Endothelial cell of umbilical vein (primary cell): ENCODE measurements around the gene CCM2. TPM values are rescaled to one million over a fixed set of nuclear protein-coding genes. Genes with fewer than 3 reads are reported as not detected.

Experiments used
- BruUV-seq: library from RNA; stranded (reverse); fragments of 400-500 nt; replicated peaks from 2 replicates; lab custom pipeline; 2021; lab: Mats Ljungman, UMichigan
- CTCF ChIA-PET: fragments of 300-600, 350-600 bp; sonication (Branson Sonifier 250); formaldehyde crosslinking; loops from one replicate; lab custom pipeline; 2021; ENCODE audit warnings: antibody characterized with exemption, inconsistent platforms; lab: Charles Lee
- POLR2A ChIA-PET: fragments of 300-600, 350-600 bp; sonication (Branson Sonifier 250); formaldehyde crosslinking; loops from one replicate; lab custom pipeline; 2021; ENCODE audit warnings: antibody characterized with exemption, inconsistent platforms; lab: Charles Lee
- DNase-seq: peaks from one replicate; pipeline ENCODE4 v3.0.0-alpha.2; 2011; ENCODE audit warnings: low read depth, low spot score
- FAIRE-seq: peaks from 2 replicates; lab custom pipeline; 2011; peaks lifted over from hg19 to GRCh38; lab: Jason Lieb, UNC
- H2AFZ ChIP-seq: 2 replicates; pipeline ENCODE4 v1.6.0; 2012; ENCODE audit warnings: low read depth, low read length, control low read depth, inconsistent platforms
- H3K27ac ChIP-seq: 2 replicates; pipeline ENCODE4 v1.5.1; 2011; ENCODE audit warnings: low read depth, mild to moderate bottlenecking, control low read depth, low read length, moderate library complexity; ENCODE audit not compliant: insufficient read depth
- H3K27me3 ChIP-seq, 2 experiments: 2 replicates each; pipeline versions ENCODE4 v1.6.0 to v1.6.1; 2011; ENCODE audit warnings: low read length in 2 of 2, mixed read lengths in 1 of 2; ENCODE audit not compliant: control insufficient read depth in 2 of 2, insufficient read depth in 2 of 2
- H3K36me3 ChIP-seq, 2 experiments: 2 replicates in 1 of 2; 3 replicates in 1 of 2; pipeline ENCODE4 v1.5.1; 2011; ENCODE audit warnings: low read length in 2 of 2, mild to moderate bottlenecking in 1 of 2, moderate library complexity in 1 of 2; ENCODE audit not compliant: control insufficient read depth in 2 of 2, insufficient read depth in 2 of 2; ENCODE audit errors: extremely low read depth in 1 of 2
- H3K4me1 ChIP-seq: 3 replicates; pipeline ENCODE4 v1.5.1; 2011; ENCODE audit warnings: mild to moderate bottlenecking, low read length; ENCODE audit not compliant: control insufficient read depth, insufficient read depth; ENCODE audit errors: extremely low read depth
- H3K4me2 ChIP-seq: 2 replicates; pipeline ENCODE4 v1.6.1; 2011; ENCODE audit warnings: low read length, control low read depth, mixed read lengths; ENCODE audit not compliant: insufficient read depth
- H3K4me3 ChIP-seq, 3 experiments: fragments of 200-600 bp in 1 of 3; sonication (generic), shearing (Covaris generic) in 1 of 3; replicated peaks in 1 of 3; 2 replicates each; pipeline ENCODE4 v1.5.1; 2011 to 2016; ENCODE audit warnings: control low read depth in 3 of 3, low read length in 3 of 3, mild to moderate bottlenecking in 2 of 3, inconsistent platforms in 1 of 3, low read depth in 1 of 3, moderate library complexity in 1 of 3; ENCODE audit not compliant: insufficient read depth in 1 of 3
- H3K79me2 ChIP-seq: 2 replicates; pipeline ENCODE4 v1.6.0; 2012; ENCODE audit warnings: low read length, inconsistent platforms; ENCODE audit not compliant: control insufficient read depth, insufficient read depth
- H3K9ac ChIP-seq: replicated peaks from 2 replicates; pipeline ENCODE3; 2011; ENCODE audit warnings: low read length, control low read depth; ENCODE audit not compliant: insufficient read depth; ENCODE audit errors: extremely low read depth
- H3K9me1 ChIP-seq: replicated peaks from 3 replicates; pipeline ENCODE4 v1.6.0; 2011; ENCODE audit warnings: mild to moderate bottlenecking, low read length; ENCODE audit not compliant: control insufficient read depth, insufficient read depth; ENCODE audit errors: extremely low read depth
- H3K9me3 ChIP-seq: replicated peaks from 2 replicates; pipeline ENCODE4 v1.5.1; 2012; ENCODE audit warnings: low read length, inconsistent platforms; ENCODE audit not compliant: control insufficient read depth, insufficient read depth
- H4K20me1 ChIP-seq: replicated peaks from 2 replicates; pipeline ENCODE3; 2011; ENCODE audit warnings: mild to moderate bottlenecking, low read length; ENCODE audit not compliant: control insufficient read depth, insufficient read depth; ENCODE audit errors: extremely low read depth
- EZH2 ChIP-seq: IDR thresholded peaks from 2 replicates; pipeline ENCODE4 v1.6.1; 2012; ENCODE audit warnings: borderline replicate concordance, low read depth, mild to moderate bottlenecking, moderate library complexity, low read length, inconsistent platforms; ENCODE audit not compliant: severe bottlenecking
- FOS ChIP-seq: IDR thresholded peaks from 2 replicates; pipeline ENCODE4 v1.6.1; 2011; ENCODE audit warnings: mild to moderate bottlenecking, low read length, moderate library complexity, borderline replicate concordance; ENCODE audit not compliant: insufficient read depth
- GATA2 ChIP-seq: IDR thresholded peaks from 2 replicates; pipeline ENCODE4 v1.7.0; 2011; ENCODE audit warnings: low read depth, mild to moderate bottlenecking, moderate library complexity, mixed read lengths, low read length; ENCODE audit not compliant: insufficient read length, insufficient read depth
- MYC ChIP-seq: IDR thresholded peaks from one replicate; pipeline ENCODE4 v1.6.1; 2011; ENCODE audit warnings: mild to moderate bottlenecking, low read depth, low read length
- POLR2A ChIP-seq: IDR thresholded peaks from 2 replicates; pipeline ENCODE4 v1.6.1; 2012; ENCODE audit warnings: low read depth, mild to moderate bottlenecking, control low read depth, low read length
- POLR2AphosphoS5 ChIP-seq: IDR thresholded peaks from 2 replicates; pipeline ENCODE4 v1.6.1; 2012; ENCODE audit warnings: low read depth, mild to moderate bottlenecking, control low read depth, low read length, moderate library complexity; ENCODE audit not compliant: insufficient read depth
- dilution Hi-C: fragments of 300-500 bp; cut with MboI; formaldehyde crosslinking; loops from one replicate; pipeline ENCODE4 v1.15.0; 2019; ENCODE audit warnings: low sequenced_read_pairs; ENCODE audit not compliant: extremely low pct_ligation_motif_present
- intact Hi-C: fragments of 100-400 bp; cut with micrococcal nuclease; formaldehyde crosslinking; loops from one replicate; pipeline ENCODE4 v1.10.0; 2022
- polyA plus RNA-seq, 4 experiments: library from polyadenylated mRNA; depleted of rRNA in 3 of 4; stranded (reverse) in 3 of 4; unstranded in 1 of 4; fragments of >200 nt; gene quantifications; 2 replicates each; pipeline versions ENCODE4 v1.2.1 to v1.2.3, GENCODE V29; 2011 to 2012; ENCODE audit warnings: missing spikeins in 1 of 4
- total RNA-seq: library from RNA; stranded (reverse); gene quantifications from 2 replicates; pipeline ENCODE4 v1.2.3, GENCODE V29; 2021
- TF ChIP-seq, protein P1 (sequence below), 2 donors: IDR thresholded peaks; 1 replicate in 1 of 2; 2 replicates in 1 of 2; pipeline ENCODE4 v1.5.1; 2011; ENCODE audit warnings: low read length in 2 of 2, mild to moderate bottlenecking in 2 of 2, moderate library complexity in 2 of 2, control low read depth in 1 of 2, inconsistent platforms in 1 of 2, low read depth in 1 of 2; ENCODE audit not compliant: insufficient read depth in 1 of 2; ENCODE audit errors: extremely low read depth in 1 of 2
- TF ChIP-seq, protein P2 (sequence below): IDR thresholded peaks from 2 replicates; pipeline ENCODE4 v1.6.1; 2011; ENCODE audit not compliant: insufficient read depth, insufficient read length

Gene CCM2
- total and polyA plus RNA-seq, 2 donors (not counting 3 experiments of a cell fraction or from before 2014, with no cell fraction given), result 66.1 to 70.4 TPM

DNA sequence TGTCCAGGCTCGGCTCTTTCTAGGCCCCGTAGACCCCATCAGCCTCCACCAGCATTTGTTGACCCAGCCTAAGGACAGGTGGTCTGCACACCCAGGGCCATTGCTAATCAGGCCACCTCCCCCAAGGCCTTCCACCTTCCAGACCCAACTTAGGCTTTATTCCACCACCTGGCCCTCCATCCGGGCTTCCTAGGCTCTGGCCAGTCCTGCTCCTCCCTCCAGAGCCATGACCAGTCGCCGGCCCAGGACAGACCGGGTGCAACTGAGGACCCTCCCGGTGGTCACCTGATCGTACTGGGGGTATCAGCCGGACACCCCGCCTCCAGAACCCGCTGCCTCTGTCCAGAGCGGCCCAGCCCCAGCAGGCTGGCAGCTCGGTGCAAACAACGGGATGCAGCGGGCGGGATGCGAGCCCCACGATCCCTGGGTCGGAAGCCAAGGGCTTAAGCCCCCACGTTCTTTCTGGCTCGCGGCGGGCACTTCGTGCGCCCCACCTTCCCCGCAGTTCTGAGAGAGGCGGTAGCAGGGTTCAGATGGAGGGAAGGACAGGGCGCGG, 88.2 kb downstream of the CCM2 start:
- POLR2A ChIA-PET, result no interaction called here
- TF ChIP-seq, protein P1, sequence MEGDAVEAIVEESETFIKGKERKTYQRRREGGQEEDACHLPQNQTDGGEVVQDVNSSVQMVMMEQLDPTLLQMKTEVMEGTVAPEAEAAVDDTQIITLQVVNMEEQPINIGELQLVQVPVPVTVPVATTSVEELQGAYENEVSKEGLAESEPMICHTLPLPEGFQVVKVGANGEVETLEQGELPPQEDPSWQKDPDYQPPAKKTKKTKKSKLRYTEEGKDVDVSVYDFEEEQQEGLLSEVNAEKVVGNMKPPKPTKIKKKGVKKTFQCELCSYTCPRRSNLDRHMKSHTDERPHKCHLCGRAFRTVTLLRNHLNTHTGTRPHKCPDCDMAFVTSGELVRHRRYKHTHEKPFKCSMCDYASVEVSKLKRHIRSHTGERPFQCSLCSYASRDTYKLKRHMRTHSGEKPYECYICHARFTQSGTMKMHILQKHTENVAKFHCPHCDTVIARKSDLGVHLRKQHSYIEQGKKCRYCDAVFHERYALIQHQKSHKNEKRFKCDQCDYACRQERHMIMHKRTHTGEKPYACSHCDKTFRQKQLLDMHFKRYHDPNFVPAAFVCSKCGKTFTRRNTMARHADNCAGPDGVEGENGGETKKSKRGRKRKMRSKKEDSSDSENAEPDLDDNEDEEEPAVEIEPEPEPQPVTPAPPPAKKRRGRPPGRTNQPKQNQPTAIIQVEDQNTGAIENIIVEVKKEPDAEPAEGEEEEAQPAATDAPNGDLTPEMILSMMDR (IDR thresholded peaks at IDR 0.05; ENCODE audit: extremely low read depth in 1 of 2, insufficient read depth in 1 of 2, low read depth in 1 of 2, low read length in 2 of 2), result no peak
- TF ChIP-seq MYC (no peak), FOS (no peak), GATA2 (no peak), POLR2A (no peak), EZH2 (no peak), POLR2AphosphoS5 (no peak)
- TF ChIP-seq, protein P2, sequence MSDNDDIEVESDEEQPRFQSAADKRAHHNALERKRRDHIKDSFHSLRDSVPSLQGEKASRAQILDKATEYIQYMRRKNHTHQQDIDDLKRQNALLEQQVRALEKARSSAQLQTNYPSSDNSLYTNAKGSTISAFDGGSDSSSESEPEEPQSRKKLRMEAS, result no peak
- BruUV-seq, result no TSS peak
- Histone ChIP-seq H2AFZ (no peak overlapping the region), H3K27me3 (peaks cover 3 to 11% of the 10 kb centered on the region in 2 experiments), H3K27ac (no peak overlapping the region), H3K79me2 (no peaks in the 10 kb centered on the region), H3K9me1 (no peaks in the 10 kb centered on the region), H3K4me2 (no peak overlapping the region), H3K9me3 (no peaks in the 10 kb centered on the region), H3K9ac (no peak overlapping the region), H3K4me3 (peak overlapping the region in 1 of 3 experiments; percentile 48), H3K36me3 (no peaks in the 10 kb centered on the region), H3K4me1 (no peaks in the 10 kb centered on the region), H4K20me1 (no peaks in the 10 kb centered on the region)
- FAIRE-seq (no peak), DNase-seq (no peak)
- dilution Hi-C loops (no loop called here), intact Hi-C loops (no loop called here)
- CTCF ChIA-PET, result interaction anchor here (1.6 to 2.4 kb wide), 2 partner anchors 114 to 115 kb away, joined by 9 to 10 read pairs; no protein-coding TSS in a partner anchor
